GM20000 (cell line): ENCODE measurements around the gene FARP1.
"Not testable (repeated sequence)": the region's sequence is repeated elsewhere in the genome, so short reads cannot be mapped to it uniquely, and the experiment has no call there.

Experiments used
- DNase-seq: peaks from one replicate; pipeline ENCODE4 v3.0.0; 2012; ENCODE audit warnings: low spot score
- CTCF ChIP-seq: IDR thresholded peaks from 2 replicates; pipeline ENCODE4 v1.5.1; 2012; ENCODE audit warnings: mild to moderate bottlenecking, control low read depth; ENCODE audit errors: extremely low read depth, missing control alignments

The FARP1 gene

DNA sequence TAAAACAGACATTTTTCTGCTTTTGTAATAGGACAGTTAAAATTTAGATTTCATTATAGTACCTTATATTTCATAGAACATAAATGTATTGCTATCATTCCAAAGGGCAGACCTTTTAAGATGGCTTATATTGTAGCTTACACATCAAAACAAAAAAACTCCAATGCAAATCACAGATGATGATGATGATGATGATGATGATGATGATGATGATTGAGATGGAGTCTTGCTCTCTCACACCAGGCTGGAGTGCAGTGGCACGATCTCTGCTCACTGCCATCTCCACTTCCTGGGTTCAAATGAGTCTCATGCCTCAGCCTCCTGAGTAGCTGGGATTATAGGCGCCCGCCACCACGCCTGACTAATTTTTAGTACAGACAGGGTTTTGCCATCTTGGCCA is 224.1 kb downstream of the FARP1 start:
- TF ChIP-seq CTCF, result no peak
- DNase-seq, result no peak

DNA sequence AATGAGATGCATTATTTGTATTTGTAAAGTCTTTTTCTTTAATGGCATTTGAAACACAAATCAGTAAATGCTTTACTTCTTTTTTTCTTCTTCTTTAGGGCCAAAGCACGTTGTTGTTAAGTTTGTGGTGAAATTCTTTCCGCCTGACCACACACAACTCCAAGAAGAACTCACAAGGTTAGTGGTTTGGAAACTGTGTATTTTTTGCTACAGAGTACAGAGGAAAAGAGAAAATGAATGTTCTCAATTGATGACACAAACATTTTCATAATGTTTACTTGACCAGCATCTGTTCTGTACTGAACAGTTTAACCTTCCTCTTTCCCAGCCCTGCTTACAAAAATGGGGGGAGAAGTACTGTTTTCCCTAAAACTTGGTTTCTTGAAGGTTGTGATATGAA is 225.1 kb downstream of the FARP1 start:
- DNase-seq, result no peak
- TF ChIP-seq CTCF, result no peak

DNA sequence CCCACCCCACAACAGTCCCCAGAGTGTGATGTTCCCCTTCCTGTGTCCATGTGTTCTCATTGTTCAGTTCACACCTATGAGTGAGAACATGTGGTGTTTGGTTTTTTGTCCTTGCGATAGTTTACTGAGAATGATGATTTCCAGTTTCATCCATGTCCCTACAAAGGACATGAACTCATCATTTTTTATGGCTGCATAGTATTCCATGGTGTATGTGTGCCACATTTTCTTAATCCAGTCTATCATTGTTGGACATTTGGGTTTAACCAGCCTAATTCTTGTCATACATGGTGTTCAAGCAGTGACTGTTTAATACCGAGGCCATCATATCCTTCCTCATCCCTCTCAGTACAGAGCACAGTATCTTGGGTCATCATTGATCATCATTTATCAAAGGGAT is 226.6 kb downstream of the FARP1 start:
- DNase-seq, result not testable (repeated sequence)

DNA sequence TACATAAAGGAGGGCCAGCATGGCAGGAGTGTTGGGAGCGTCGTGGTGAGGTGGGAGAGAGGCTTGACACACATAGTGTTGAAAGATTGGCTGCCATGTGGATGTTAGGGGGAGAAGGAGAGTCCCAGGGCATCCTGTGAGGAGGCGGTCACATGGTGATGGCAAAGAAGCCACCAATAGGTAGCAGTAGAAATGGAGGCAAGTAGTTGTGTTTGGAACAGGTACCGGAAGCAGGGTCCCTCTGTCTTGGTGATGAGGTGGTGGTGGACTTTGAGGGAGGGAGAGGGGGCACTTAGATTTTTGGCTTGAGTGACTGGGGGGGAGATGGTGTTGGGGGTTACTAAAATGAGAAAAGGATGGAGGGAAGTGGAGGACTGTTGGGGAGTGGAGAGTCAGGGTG is 227.4 kb downstream of the FARP1 start:
- DNase-seq, result no peak
- TF ChIP-seq CTCF, result no peak

- no peak for DNase-seq
- no peak for TF ChIP-seq CTCF
Measured at GRCh38 chr13:98370806-98371515, 228.1 kb downstream of the FARP1 start.

DNA sequence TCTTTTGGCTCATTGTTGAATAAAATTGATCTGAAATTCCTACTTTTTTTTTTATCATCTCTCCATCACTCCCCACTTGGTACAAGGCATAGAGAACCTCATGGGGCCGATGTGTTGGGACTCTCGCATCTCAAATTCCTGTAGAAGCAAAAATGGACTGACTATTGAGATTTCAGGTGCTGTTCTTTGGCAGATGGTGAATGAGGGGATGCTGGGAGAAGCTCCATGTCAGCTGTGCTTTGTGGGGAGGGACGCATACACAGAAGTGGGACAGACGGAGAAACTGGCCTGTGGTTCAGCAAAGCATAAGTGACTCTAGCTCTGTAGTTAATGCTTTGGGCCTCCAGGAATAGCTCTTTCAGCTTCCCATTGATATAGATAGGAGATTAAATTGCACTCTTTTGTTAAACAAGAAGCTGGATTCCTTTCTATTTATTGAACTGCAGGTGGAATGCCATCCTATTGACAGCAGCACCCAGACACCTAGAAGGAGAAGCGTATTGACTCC is 228.7 kb downstream of the FARP1 start:
- TF ChIP-seq CTCF, result no peak
- no peak for DNase-seq

GRCh38 chr13:98372876-98373275 is 230.0 kb downstream of the FARP1 start:
- no peak for DNase-seq
- no peak for TF ChIP-seq CTCF

DNA sequence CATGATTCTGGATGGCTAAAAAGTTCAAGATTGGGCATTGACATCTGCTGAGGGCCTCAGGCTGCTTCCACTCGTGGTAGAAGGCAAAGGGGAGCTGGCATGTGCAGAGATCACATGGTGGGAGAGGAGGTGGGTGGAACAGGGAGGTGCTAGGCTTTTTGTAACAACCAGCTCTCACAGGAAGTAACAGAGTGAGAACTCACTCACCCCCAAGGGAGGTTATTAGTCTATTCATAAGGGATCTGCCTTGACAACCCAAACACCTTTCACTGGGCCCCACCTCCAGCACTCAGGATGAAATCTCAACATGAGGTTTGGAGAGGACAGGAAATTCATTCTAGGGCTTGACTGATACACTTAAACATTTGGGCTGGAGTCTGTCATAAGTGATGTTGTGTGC is 231.9 kb downstream of the FARP1 start:
- DNase-seq, result no peak
- TF ChIP-seq CTCF, result no peak
